Astrocyte (in vitro differentiated cells and primary cell): ENCODE measurements around the gene DRGX. TPM values are rescaled to one million over a fixed set of nuclear protein-coding genes. Genes with fewer than 3 reads are reported as not detected.

Source experiments
- DNase-seq: peaks from one replicate; pipeline ENCODE4 v3.0.0-alpha.2; 2010; ENCODE audit warnings: low read depth
- FAIRE-seq: peaks from 2 replicates; lab custom pipeline; 2011; peaks lifted over from hg19 to GRCh38; lab: Jason Lieb, UNC
- H2AFZ ChIP-seq: 2 replicates; pipeline ENCODE4 v1.6.0; 2012; ENCODE audit warnings: low read depth, low read length, inconsistent platforms
- H3K27ac ChIP-seq: 2 replicates; pipeline ENCODE4 v1.5.1; 2011; ENCODE audit warnings: low read depth, low read length, inconsistent platforms
- H3K27me3 ChIP-seq: 2 replicates; pipeline ENCODE4 v1.6.0; 2011; ENCODE audit warnings: low read length, inconsistent platforms; ENCODE audit not compliant: insufficient read depth
- H3K36me3 ChIP-seq: 2 replicates; pipeline ENCODE4 v1.5.1; 2011; ENCODE audit warnings: low read length, inconsistent platforms; ENCODE audit not compliant: insufficient read depth
- H3K4me1 ChIP-seq: 2 replicates; pipeline ENCODE4 v1.5.1; 2011; ENCODE audit warnings: low read length, inconsistent platforms; ENCODE audit not compliant: insufficient read depth
- H3K4me2 ChIP-seq: 2 replicates; pipeline ENCODE4 v1.6.0; 2012; ENCODE audit warnings: low read length, inconsistent platforms
- H3K4me3 ChIP-seq: 2 replicates; pipeline ENCODE4 v1.5.1; 2011; ENCODE audit warnings: low read depth, mild to moderate bottlenecking, low read length, inconsistent platforms; ENCODE audit not compliant: insufficient read depth
- H3K79me2 ChIP-seq: 2 replicates; pipeline ENCODE4 v1.6.0; 2012; ENCODE audit warnings: mild to moderate bottlenecking, low read length, inconsistent platforms; ENCODE audit not compliant: insufficient read depth
- H3K9ac ChIP-seq: 2 replicates; pipeline ENCODE4 v1.6.0; 2012; ENCODE audit warnings: mild to moderate bottlenecking, low read length, inconsistent platforms
- H3K9me3 ChIP-seq: 2 replicates; pipeline ENCODE4 v1.5.1; 2012; ENCODE audit warnings: low read depth, mild to moderate bottlenecking, low read length, inconsistent platforms; ENCODE audit not compliant: insufficient read depth
- H4K20me1 ChIP-seq: 2 replicates; pipeline ENCODE4 v1.6.0; 2012; ENCODE audit warnings: low read length, inconsistent platforms; ENCODE audit not compliant: insufficient read depth
- H3K27ac Mint-ChIP-seq: one replicate; pipeline ENCODE4 v1.8.0; 2021; ENCODE audit warnings: mild to moderate bottlenecking, mixed read lengths; ENCODE audit not compliant: unreplicated experiment
- H3K27me3 Mint-ChIP-seq: one replicate; pipeline ENCODE4 v1.8.0; 2021; ENCODE audit warnings: low read depth, mixed read lengths; ENCODE audit not compliant: unreplicated experiment
- H3K36me3 Mint-ChIP-seq: one replicate; pipeline ENCODE4 v1.8.0; 2021; ENCODE audit warnings: low read depth, mixed read lengths; ENCODE audit not compliant: unreplicated experiment
- H3K4me1 Mint-ChIP-seq: one replicate; pipeline ENCODE4 v1.8.0; 2021; ENCODE audit warnings: low read depth, mixed read lengths; ENCODE audit not compliant: unreplicated experiment
- H3K4me3 Mint-ChIP-seq: one replicate; pipeline ENCODE4 v1.8.0; 2021; ENCODE audit warnings: mild to moderate bottlenecking, moderate library complexity, mixed read lengths; ENCODE audit not compliant: unreplicated experiment
- H3K9me3 Mint-ChIP-seq: one replicate; pipeline ENCODE4 v1.8.0; 2021; ENCODE audit warnings: mild to moderate bottlenecking, mixed read lengths; ENCODE audit not compliant: unreplicated experiment
- CTCF ChIP-seq: IDR thresholded peaks from 2 replicates; pipeline ENCODE4 v1.5.1; 2011; ENCODE audit warnings: low read depth, mild to moderate bottlenecking, inconsistent platforms, low read length, moderate library complexity; ENCODE audit not compliant: insufficient read depth
- EZH2 ChIP-seq: IDR thresholded peaks from 2 replicates; pipeline ENCODE4 v1.6.1; 2012; ENCODE audit warnings: mild to moderate bottlenecking, low read length, inconsistent platforms; ENCODE audit not compliant: insufficient read depth
- total RNA-seq: library from RNA; stranded (reverse); gene quantifications from 2 replicates; pipeline ENCODE4 v1.2.1, GENCODE V29; 2021

The DRGX gene
- total RNA-seq, 1 donor from 2014 or later: not detected

- Mint-ChIP-seq H3K27me3 (peaks cover 76% of the 10 kb centered on the region), H3K36me3 (no peaks in the 10 kb centered on the region), H3K27ac (no peak overlapping the region), H3K4me3 (no peak overlapping the region), H3K4me1 (no peaks in the 10 kb centered on the region), H3K9me3 (no peaks in the 10 kb centered on the region)
- peaks cover 74% of the 10 kb centered on the region for H3K27me3 ChIP-seq
- DNase-seq (no peak), FAIRE-seq (no peak)
- H3K79me2 ChIP-seq: no peaks in the 10 kb centered on the region
- H2AFZ ChIP-seq: no peak overlapping the region
- no peak for TF ChIP-seq EZH2
- TF ChIP-seq CTCF: no peak
- H3K4me1 ChIP-seq: peaks cover 4% of the 10 kb centered on the region
- no peaks in the 10 kb centered on the region for H3K36me3 ChIP-seq
- H3K9me3 ChIP-seq: no peaks in the 10 kb centered on the region
- no peak overlapping the region for H3K4me2 ChIP-seq
- H4K20me1 ChIP-seq: no peaks in the 10 kb centered on the region
- H3K27ac ChIP-seq: no peak overlapping the region
- H3K9ac ChIP-seq: no peak overlapping the region
- H3K4me3 ChIP-seq: no peak overlapping the region
Observed at GRCh38 chr10:49393301-49393700, 2.6 kb downstream of the DRGX start.

- Mint-ChIP-seq H3K36me3 (no peaks in the 10 kb centered on the region), H3K4me3 (no peak overlapping the region), H3K27ac (no peak overlapping the region), H3K9me3 (no peaks in the 10 kb centered on the region), H3K4me1 (no peaks in the 10 kb centered on the region), H3K27me3 (peaks cover 67% of the 10 kb centered on the region)
- H4K20me1 ChIP-seq: no peaks in the 10 kb centered on the region
- H3K27me3 ChIP-seq: peaks cover 44% of the 10 kb centered on the region
- H3K9ac ChIP-seq: no peak overlapping the region
- DNase-seq (no peak), FAIRE-seq (no peak)
- H3K9me3 ChIP-seq: no peaks in the 10 kb centered on the region
- no peak overlapping the region for H2AFZ ChIP-seq
- no peak overlapping the region for H3K4me2 ChIP-seq
- no peak overlapping the region for H3K27ac ChIP-seq
- no peaks in the 10 kb centered on the region for H3K36me3 ChIP-seq
- no peak overlapping the region for H3K4me3 ChIP-seq
- TF ChIP-seq CTCF (no peak), EZH2 (no peak)
- H3K79me2 ChIP-seq: no peaks in the 10 kb centered on the region
- no peaks in the 10 kb centered on the region for H3K4me1 ChIP-seq
Observed at GRCh38 chr10:49389361-49389933, 6.4 kb downstream of the DRGX start.

GRCh38 chr10:49388161-49388560 lies 7.7 kb downstream of the DRGX start:
- no peaks in the 10 kb centered on the region for H3K36me3 ChIP-seq
- peaks cover 68% of the 10 kb centered on the region for H3K27me3 Mint-ChIP-seq
- no peaks in the 10 kb centered on the region for H4K20me1 ChIP-seq
- FAIRE-seq (no peak), DNase-seq (no peak)
- no peak overlapping the region for H3K27ac Mint-ChIP-seq
- H2AFZ ChIP-seq: no peak overlapping the region
- no peaks in the 10 kb centered on the region for H3K79me2 ChIP-seq
- H3K27me3 ChIP-seq: peaks cover 31% of the 10 kb centered on the region
- no peaks in the 10 kb centered on the region for H3K36me3 Mint-ChIP-seq
- no peaks in the 10 kb centered on the region for H3K9me3 ChIP-seq
- no peaks in the 10 kb centered on the region for H3K4me1 ChIP-seq
- H3K4me3 ChIP-seq: no peak overlapping the region
- H3K9ac ChIP-seq: no peak overlapping the region
- H3K4me1 Mint-ChIP-seq: no peaks in the 10 kb centered on the region
- H3K27ac ChIP-seq: no peak overlapping the region
- no peaks in the 10 kb centered on the region for H3K9me3 Mint-ChIP-seq
- no peak overlapping the region for H3K4me3 Mint-ChIP-seq
- TF ChIP-seq CTCF (no peak), EZH2 (no peak)
- no peak overlapping the region for H3K4me2 ChIP-seq
